ENCODE results near the gene CTAGE15. TPM values are rescaled to one million over a fixed set of nuclear protein-coding genes. Genes with fewer than 3 reads are reported as not detected.
A peak's percentile ranks its signal among the peaks of the same experiment; 100 is the strongest.
"Not testable (repeated sequence)": the region's sequence is repeated elsewhere in the genome, so short reads cannot be mapped to it uniquely, and the experiment has no call there.

CTAGE15 gene
- total RNA-seq, 2 donors from 2014 or later: 0.35 to 1.9 TPM

DNA sequence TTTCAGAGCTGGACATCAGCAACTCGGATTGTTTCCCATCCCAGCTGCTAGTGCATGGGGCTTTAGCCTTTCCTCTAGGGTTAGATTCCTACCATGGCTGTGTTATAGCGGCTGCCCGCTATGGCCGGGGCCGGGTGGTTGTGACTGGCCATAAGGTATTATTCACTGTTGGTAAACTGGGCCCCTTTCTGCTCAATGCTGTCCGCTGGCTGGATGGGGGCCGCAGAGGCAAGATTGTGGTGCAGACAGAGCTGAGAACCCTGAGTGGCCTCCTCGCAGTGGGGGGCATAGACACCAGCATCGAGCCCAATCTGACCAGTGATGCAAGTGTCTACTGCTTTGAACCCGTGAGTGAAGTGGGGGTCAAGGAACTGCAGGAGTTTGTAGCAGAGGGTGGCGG, 26.5 kb downstream of the CTAGE15 start:
- not testable (repeated sequence) for H3K4me3 ChIP-seq (ENCODE audit: low read length); H3K36me3 ChIP-seq (ENCODE audit: control insufficient read depth, insufficient read depth, low read length); H3K9me3 Mint-ChIP-seq; H3K4me1 Mint-ChIP-seq; H3K27me3 ChIP-seq (ENCODE audit: control insufficient read depth, insufficient read depth, low read length, poor library complexity, severe bottlenecking); H3K27ac ChIP-seq (ENCODE audit: low read depth, low read length); H3K27me3 Mint-ChIP-seq (ENCODE audit: insufficient read depth); H3K4me1 ChIP-seq (ENCODE audit: control insufficient read depth, insufficient read depth, low read length); H3K4me3 Mint-ChIP-seq; H3K9me3 ChIP-seq (ENCODE audit: control insufficient read depth, low read length); H3K9ac ChIP-seq (ENCODE audit: extremely low read depth, low read length, poor library complexity, severe bottlenecking); H3K27ac Mint-ChIP-seq; DNase-seq; H3K36me3 Mint-ChIP-seq (ENCODE audit: low read depth)
- 100% methylated on average over 2 of the region's 11 CpGs; no CpG with 5 or more reads in 1 of the 2 experiments for WGBS, 2 experiments (ENCODE audit: insufficient coverage in 1 of 2, insufficient read length in 1 of 2)

DNA sequence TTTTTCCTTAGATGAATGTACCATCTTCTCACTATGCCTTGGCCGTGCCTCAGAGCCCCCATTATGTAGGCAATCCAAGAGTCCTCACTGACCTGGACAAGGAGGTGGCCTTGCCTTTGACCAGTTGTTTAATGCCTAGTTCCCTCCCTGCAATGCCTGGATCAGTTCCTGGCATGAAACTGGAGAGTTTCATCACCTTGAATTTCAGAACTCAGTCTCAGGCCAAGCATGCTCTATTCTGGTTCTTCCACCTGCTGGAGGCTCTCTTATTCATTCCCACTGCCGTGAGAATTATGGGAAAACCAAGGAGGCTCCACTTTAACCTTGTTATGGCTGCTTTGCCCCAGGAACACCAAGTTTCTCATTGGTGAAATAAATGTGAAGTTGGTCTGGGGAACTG, 31.9 kb downstream of the CTAGE15 start:
- not testable (repeated sequence) for H3K4me1 ChIP-seq (ENCODE audit: control insufficient read depth, insufficient read depth, low read length); H3K27ac Mint-ChIP-seq; H3K4me3 Mint-ChIP-seq; H3K27me3 ChIP-seq (ENCODE audit: control insufficient read depth, insufficient read depth, low read length, poor library complexity, severe bottlenecking); H3K27ac ChIP-seq (ENCODE audit: low read depth, low read length); DNase-seq; H3K36me3 ChIP-seq (ENCODE audit: control insufficient read depth, insufficient read depth, low read length); H3K9me3 ChIP-seq (ENCODE audit: control insufficient read depth, low read length); H3K9ac ChIP-seq (ENCODE audit: extremely low read depth, low read length, poor library complexity, severe bottlenecking); H3K36me3 Mint-ChIP-seq (ENCODE audit: low read depth); H3K4me3 ChIP-seq (ENCODE audit: low read length); H3K27me3 Mint-ChIP-seq (ENCODE audit: insufficient read depth); H3K4me1 Mint-ChIP-seq; H3K9me3 Mint-ChIP-seq
- no CpG with 5 or more reads among the region's 2 CpGs for WGBS, 2 experiments (ENCODE audit: insufficient coverage in 1 of 2, insufficient read length in 1 of 2)

DNA sequence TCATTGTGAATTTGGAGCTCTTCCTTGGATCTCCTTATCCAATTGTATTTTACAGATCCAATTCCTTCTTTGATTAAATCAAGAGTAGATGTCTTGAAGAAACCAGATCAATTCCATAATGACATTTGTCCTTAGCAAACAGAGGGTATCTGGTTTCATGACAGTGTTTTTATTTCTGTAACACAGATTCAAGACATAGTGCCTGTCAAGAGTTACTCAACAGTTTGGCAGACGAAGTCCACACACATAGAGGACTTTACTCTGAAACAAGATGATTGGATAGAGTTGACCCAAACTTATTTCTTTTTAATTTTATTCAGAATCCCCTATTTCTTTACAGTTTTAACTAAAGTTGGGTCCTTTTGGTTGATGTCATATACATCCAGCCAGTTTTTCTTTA, 34.5 kb downstream of the CTAGE15 start:
- not testable (repeated sequence) for H3K4me3 Mint-ChIP-seq; H3K36me3 ChIP-seq (ENCODE audit: control insufficient read depth, insufficient read depth, low read length)

DNA sequence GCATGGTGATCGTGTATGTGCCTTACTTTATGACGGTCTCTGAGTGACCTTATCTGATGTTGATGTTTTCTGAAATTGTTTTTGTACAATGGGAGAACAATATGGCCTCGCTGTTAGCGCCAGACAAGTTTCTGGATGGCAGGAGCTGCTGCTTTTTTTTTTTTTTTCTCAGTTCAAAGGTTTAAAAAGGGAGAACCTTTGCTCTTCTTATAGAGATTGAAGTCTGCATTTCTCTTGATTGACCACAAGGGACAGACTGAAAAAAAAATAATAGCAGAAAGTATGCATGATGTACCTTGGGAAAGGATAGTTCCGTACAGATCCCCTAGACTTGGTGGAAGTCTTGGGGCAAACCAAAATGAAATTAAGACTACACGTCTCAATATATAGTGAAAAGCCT, 43.9 kb downstream of the CTAGE15 start:
- H3K27me3 Mint-ChIP-seq (ENCODE audit: insufficient read depth); H3K9me3 ChIP-seq (ENCODE audit: control insufficient read depth, low read length); H3K9me3 Mint-ChIP-seq; H3K9ac ChIP-seq (ENCODE audit: extremely low read depth, low read length, poor library complexity, severe bottlenecking); H3K4me3 Mint-ChIP-seq; H3K36me3 Mint-ChIP-seq (ENCODE audit: low read depth); H3K27ac Mint-ChIP-seq; H3K4me1 Mint-ChIP-seq; H3K27ac ChIP-seq (ENCODE audit: low read depth, low read length); H3K4me3 ChIP-seq (ENCODE audit: low read length); H3K36me3 ChIP-seq (ENCODE audit: control insufficient read depth, insufficient read depth, low read length); H3K27me3 ChIP-seq (ENCODE audit: control insufficient read depth, insufficient read depth, low read length, poor library complexity, severe bottlenecking); DNase-seq; H3K4me1 ChIP-seq (ENCODE audit: control insufficient read depth, insufficient read depth, low read length): not testable (repeated sequence)
- TF ChIP-seq, protein P1, sequence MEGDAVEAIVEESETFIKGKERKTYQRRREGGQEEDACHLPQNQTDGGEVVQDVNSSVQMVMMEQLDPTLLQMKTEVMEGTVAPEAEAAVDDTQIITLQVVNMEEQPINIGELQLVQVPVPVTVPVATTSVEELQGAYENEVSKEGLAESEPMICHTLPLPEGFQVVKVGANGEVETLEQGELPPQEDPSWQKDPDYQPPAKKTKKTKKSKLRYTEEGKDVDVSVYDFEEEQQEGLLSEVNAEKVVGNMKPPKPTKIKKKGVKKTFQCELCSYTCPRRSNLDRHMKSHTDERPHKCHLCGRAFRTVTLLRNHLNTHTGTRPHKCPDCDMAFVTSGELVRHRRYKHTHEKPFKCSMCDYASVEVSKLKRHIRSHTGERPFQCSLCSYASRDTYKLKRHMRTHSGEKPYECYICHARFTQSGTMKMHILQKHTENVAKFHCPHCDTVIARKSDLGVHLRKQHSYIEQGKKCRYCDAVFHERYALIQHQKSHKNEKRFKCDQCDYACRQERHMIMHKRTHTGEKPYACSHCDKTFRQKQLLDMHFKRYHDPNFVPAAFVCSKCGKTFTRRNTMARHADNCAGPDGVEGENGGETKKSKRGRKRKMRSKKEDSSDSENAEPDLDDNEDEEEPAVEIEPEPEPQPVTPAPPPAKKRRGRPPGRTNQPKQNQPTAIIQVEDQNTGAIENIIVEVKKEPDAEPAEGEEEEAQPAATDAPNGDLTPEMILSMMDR (conservative IDR thresholded peaks at IDR 0.05): peak; percentile 45
- WGBS, 2 experiments (ENCODE audit: insufficient coverage in 1 of 2, insufficient read length in 1 of 2): 100% methylated on average over 2 of the region's 6 CpGs; no CpG with 5 or more reads in 1 of the 2 experiments

More for the DNA sequence above, 34.5 kb downstream of the CTAGE15 start:
- not testable (repeated sequence) for H3K9ac ChIP-seq (ENCODE audit: extremely low read depth, low read length, poor library complexity, severe bottlenecking); H3K9me3 Mint-ChIP-seq; H3K36me3 Mint-ChIP-seq (ENCODE audit: low read depth); H3K4me3 ChIP-seq (ENCODE audit: low read length); H3K4me1 Mint-ChIP-seq; H3K27ac Mint-ChIP-seq; H3K27me3 Mint-ChIP-seq (ENCODE audit: insufficient read depth); H3K9me3 ChIP-seq (ENCODE audit: control insufficient read depth, low read length); DNase-seq; H3K27me3 ChIP-seq (ENCODE audit: control insufficient read depth, insufficient read depth, low read length, poor library complexity, severe bottlenecking); H3K27ac ChIP-seq (ENCODE audit: low read depth, low read length); H3K4me1 ChIP-seq (ENCODE audit: control insufficient read depth, insufficient read depth, low read length)
- no CpG with 5 or more reads among the region's 1 CpG for WGBS, 2 experiments (ENCODE audit: insufficient coverage in 1 of 2, insufficient read length in 1 of 2)

DNA sequence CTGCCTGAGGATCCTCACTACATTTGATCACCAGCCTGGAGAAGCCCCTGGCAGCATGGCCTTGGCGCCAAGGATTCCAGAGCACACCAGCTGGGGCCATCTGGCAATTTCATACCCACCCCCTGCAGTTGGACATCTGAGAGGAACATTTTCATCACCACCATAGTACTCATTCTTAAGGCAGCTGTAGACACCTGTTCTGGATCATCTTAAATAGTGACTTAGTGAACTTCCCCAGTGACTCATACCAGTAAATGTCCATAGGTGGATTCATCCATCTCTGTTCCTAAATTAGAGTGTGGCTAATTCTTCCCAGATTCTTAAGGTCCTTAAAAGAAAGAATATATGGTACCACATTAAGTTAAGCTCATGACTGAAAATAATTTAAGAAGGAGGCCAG, 45.6 kb downstream of the CTAGE15 start:
- not testable (repeated sequence) for H3K4me1 Mint-ChIP-seq; H3K27me3 Mint-ChIP-seq (ENCODE audit: insufficient read depth); H3K9me3 Mint-ChIP-seq; H3K27me3 ChIP-seq (ENCODE audit: control insufficient read depth, insufficient read depth, low read length, poor library complexity, severe bottlenecking); H3K4me3 ChIP-seq (ENCODE audit: low read length); H3K4me3 Mint-ChIP-seq; DNase-seq; H3K36me3 ChIP-seq (ENCODE audit: control insufficient read depth, insufficient read depth, low read length); H3K9ac ChIP-seq (ENCODE audit: extremely low read depth, low read length, poor library complexity, severe bottlenecking); H3K9me3 ChIP-seq (ENCODE audit: control insufficient read depth, low read length); H3K27ac ChIP-seq (ENCODE audit: low read depth, low read length); H3K27ac Mint-ChIP-seq; H3K4me1 ChIP-seq (ENCODE audit: control insufficient read depth, insufficient read depth, low read length); H3K36me3 Mint-ChIP-seq (ENCODE audit: low read depth)
- no CpG with 5 or more reads among the region's 1 CpG for WGBS, 2 experiments (ENCODE audit: insufficient coverage in 1 of 2, insufficient read length in 1 of 2)

DNA sequence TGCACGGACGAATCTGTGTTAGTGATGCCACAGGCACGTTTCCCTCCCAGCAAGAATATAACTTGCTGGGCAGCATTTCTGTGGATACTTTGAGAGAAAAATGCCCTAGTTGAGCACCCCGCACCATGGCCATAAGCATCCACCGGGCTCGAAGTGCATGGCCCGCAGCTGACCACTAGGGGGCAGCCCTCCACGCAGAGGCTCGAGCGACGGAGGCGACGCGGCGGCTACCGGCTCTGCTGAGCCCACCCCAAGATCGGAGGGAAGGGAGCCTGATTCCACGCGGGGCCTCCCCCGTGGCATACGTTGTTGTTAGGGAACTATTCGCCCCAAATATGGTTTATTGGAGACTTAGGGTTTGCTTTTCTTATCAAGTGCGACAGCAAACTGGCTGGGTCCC, 48.5 kb downstream of the CTAGE15 start:
- not testable (repeated sequence) for DNase-seq; H3K27ac ChIP-seq (ENCODE audit: low read depth, low read length); H3K9me3 Mint-ChIP-seq; H3K4me1 Mint-ChIP-seq; H3K9ac ChIP-seq (ENCODE audit: extremely low read depth, low read length, poor library complexity, severe bottlenecking); H3K4me3 Mint-ChIP-seq; H3K4me3 ChIP-seq (ENCODE audit: low read length); H3K9me3 ChIP-seq (ENCODE audit: control insufficient read depth, low read length); H3K27me3 Mint-ChIP-seq (ENCODE audit: insufficient read depth); H3K27ac Mint-ChIP-seq; H3K36me3 Mint-ChIP-seq (ENCODE audit: low read depth); H3K4me1 ChIP-seq (ENCODE audit: control insufficient read depth, insufficient read depth, low read length); H3K27me3 ChIP-seq (ENCODE audit: control insufficient read depth, insufficient read depth, low read length, poor library complexity, severe bottlenecking); H3K36me3 ChIP-seq (ENCODE audit: control insufficient read depth, insufficient read depth, low read length)
- no CpG with 5 or more reads among the region's 23 CpGs for WGBS, 2 experiments (ENCODE audit: insufficient coverage in 1 of 2, insufficient read length in 1 of 2)

DNA sequence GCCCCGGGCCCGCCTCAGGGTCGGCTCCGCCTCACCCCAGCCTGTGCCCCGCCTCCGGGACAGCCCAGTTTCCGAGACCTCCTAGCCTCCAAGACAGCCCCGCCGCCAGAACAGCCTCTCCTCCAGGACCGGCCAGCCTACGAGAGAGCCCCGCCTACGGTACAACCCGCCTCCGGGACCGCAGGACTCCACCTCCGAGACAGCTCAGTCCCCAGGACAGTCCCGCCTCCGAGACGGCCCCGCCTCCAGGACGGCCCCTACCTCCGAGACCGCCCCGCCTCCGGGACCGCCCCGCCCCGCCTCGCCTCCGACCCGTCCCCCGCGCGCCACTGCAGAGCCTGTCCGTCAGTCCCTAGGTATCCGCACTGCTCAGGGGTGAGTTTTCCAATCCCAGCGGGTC, 49.0 kb downstream of the CTAGE15 start, which contains the start of gene TCAF2:
TCAF2 (plus strand) TSS at position 329 of the 400 bp plus-strand sequence.
- H3K36me3 Mint-ChIP-seq (ENCODE audit: low read depth); H3K4me1 Mint-ChIP-seq; H3K27me3 Mint-ChIP-seq (ENCODE audit: insufficient read depth); H3K27me3 ChIP-seq (ENCODE audit: control insufficient read depth, insufficient read depth, low read length, poor library complexity, severe bottlenecking); H3K27ac Mint-ChIP-seq; H3K27ac ChIP-seq (ENCODE audit: low read depth, low read length); H3K9me3 Mint-ChIP-seq; H3K36me3 ChIP-seq (ENCODE audit: control insufficient read depth, insufficient read depth, low read length); H3K4me3 ChIP-seq (ENCODE audit: low read length); H3K9me3 ChIP-seq (ENCODE audit: control insufficient read depth, low read length); H3K4me1 ChIP-seq (ENCODE audit: control insufficient read depth, insufficient read depth, low read length); DNase-seq; H3K4me3 Mint-ChIP-seq; H3K9ac ChIP-seq (ENCODE audit: extremely low read depth, low read length, poor library complexity, severe bottlenecking): not testable (repeated sequence)
- no CpG with 5 or more reads among the region's 38 CpGs for WGBS, 2 experiments (ENCODE audit: insufficient coverage in 1 of 2, insufficient read length in 1 of 2)

All from endodermal cell (in vitro differentiated cells).